H1 (cell line): ENCODE data around the gene BSND. TPM values are rescaled to one million over a fixed set of nuclear protein-coding genes. Genes with fewer than 3 reads are reported as not detected.

ENCODE experiments used
- CTCF ChIA-PET: fragments of 300-600 bp; sonication (Branson Sonifier 250); formaldehyde crosslinking; loops from one replicate; lab custom pipeline; 2021; ENCODE audit not compliant: partially characterized antibody; lab: Charles Lee
- POLR2A ChIA-PET: fragments of 300-600 bp; sonication (Branson Sonifier 250); formaldehyde crosslinking; loops from one replicate; lab custom pipeline; 2021; ENCODE audit warnings: inconsistent platforms; ENCODE audit not compliant: partially characterized antibody; lab: Charles Lee
- DNase-seq, 2 experiments: peaks; one replicate each; pipeline versions ENCODE4 v3.0.0 to v3.0.0-alpha.2; 2010 to 2022; ENCODE audit warnings: low spot score in 2 of 2, low read depth in 1 of 2, mixed read lengths in 1 of 2
- FAIRE-seq: peaks from 2 replicates; lab custom pipeline; 2011; peaks lifted over from hg19 to GRCh38; lab: Jason Lieb, UNC
- H2AFZ ChIP-seq: 2 replicates; pipeline ENCODE4 v1.8.1; 2012; ENCODE audit warnings: low read length, inconsistent platforms
- H2AK5ac ChIP-seq: 2 replicates; pipeline ENCODE4 v1.6.1; 2013; ENCODE audit warnings: low read depth, low read length
- H2BK120ac ChIP-seq: replicated peaks from 2 replicates; pipeline ENCODE3; 2013; ENCODE audit warnings: low read depth, low read length, inconsistent platforms
- H2BK12ac ChIP-seq: 2 replicates; pipeline ENCODE4 v1.6.1; 2013; ENCODE audit warnings: low read depth, low read length
- H2BK15ac ChIP-seq: 2 replicates; pipeline ENCODE4 v1.6.1; 2013; ENCODE audit warnings: low read length
- H2BK20ac ChIP-seq: 2 replicates; pipeline ENCODE4 v1.6.1; 2013; ENCODE audit warnings: low read length
- H2BK5ac ChIP-seq: 2 replicates; pipeline ENCODE4 v1.6.1; 2013; ENCODE audit warnings: low read depth, low read length
- H3K14ac ChIP-seq: 2 replicates; pipeline ENCODE4 v1.6.1; 2013; ENCODE audit warnings: inconsistent platforms; ENCODE audit not compliant: insufficient read length
- H3K18ac ChIP-seq: 2 replicates; pipeline ENCODE4 v1.6.1; 2013; ENCODE audit warnings: low read length; ENCODE audit errors: extremely low read depth
- H3K23ac ChIP-seq: 2 replicates; pipeline ENCODE4 v1.6.1; 2013; ENCODE audit warnings: inconsistent platforms; ENCODE audit not compliant: insufficient read length
- H3K23me2 ChIP-seq: 2 replicates; pipeline ENCODE4 v1.6.1; 2013; ENCODE audit warnings: low read depth, low read length
- H3K27ac ChIP-seq: 2 replicates; pipeline ENCODE4 v1.6.1; 2011; ENCODE audit warnings: low read depth, low read length, inconsistent platforms
- H3K27me3 ChIP-seq, 4 experiments: replicated peaks in 1 of 4; 1 replicate in 1 of 4; 2 replicates in 3 of 4; pipeline versions ENCODE4 v1.6.1 to v1.8.1; 2011 to 2013; ENCODE audit warnings: low read length in 3 of 4, mild to moderate bottlenecking in 3 of 4, inconsistent platforms in 2 of 4, mixed read lengths in 2 of 4, moderate library complexity in 1 of 4; ENCODE audit not compliant: control insufficient read depth in 3 of 4, insufficient read depth in 3 of 4; ENCODE audit errors: extremely low read depth in 1 of 4
- H3K36me3 ChIP-seq, 4 experiments: 2 replicates each; pipeline versions ENCODE4 v1.6.1 to v1.8.1; 2011 to 2013; ENCODE audit warnings: mild to moderate bottlenecking in 4 of 4, low read length in 3 of 4, moderate library complexity in 2 of 4, control low read depth in 1 of 4, inconsistent platforms in 1 of 4; ENCODE audit not compliant: insufficient read depth in 4 of 4, control insufficient read depth in 2 of 4
- H3K4ac ChIP-seq: replicated peaks from 2 replicates; pipeline ENCODE3; 2013; ENCODE audit warnings: low read length, low read depth, mixed read lengths, inconsistent platforms; ENCODE audit not compliant: insufficient read length
- H3K4me1 ChIP-seq, 4 experiments: replicated peaks in 1 of 4; 1 replicate in 1 of 4; 2 replicates in 3 of 4; pipeline versions ENCODE4 v1.6.1 to v1.8.1; 2011 to 2013; ENCODE audit warnings: low read length in 3 of 4, inconsistent platforms in 2 of 4, mixed read lengths in 1 of 4; ENCODE audit not compliant: insufficient read depth in 4 of 4, control insufficient read depth in 3 of 4
- H3K4me2 ChIP-seq, 2 experiments: 2 replicates each; pipeline versions ENCODE4 v1.6.1 to v1.8.1; 2011 to 2013; ENCODE audit warnings: low read depth in 2 of 2, low read length in 2 of 2, control low read depth in 1 of 2, inconsistent platforms in 1 of 2, mild to moderate bottlenecking in 1 of 2; ENCODE audit not compliant: insufficient read depth in 1 of 2
- H3K4me3 ChIP-seq, 4 experiments: fragments of 200-600, 300-600 bp in 1 of 4; sonication (generic), shearing (Covaris generic), sonication (Bioruptor Twin) in 1 of 4; 2 replicates each; pipeline versions ENCODE4 v1.5.1 to v1.8.1; 2011 to 2016; ENCODE audit warnings: low read length in 4 of 4, low read depth in 3 of 4, control low read depth in 2 of 4, inconsistent platforms in 2 of 4, mild to moderate bottlenecking in 2 of 4, mixed read lengths in 1 of 4, moderate library complexity in 1 of 4; ENCODE audit not compliant: insufficient read depth in 2 of 4; ENCODE audit errors: extremely low read depth in 1 of 4
- H3K56ac ChIP-seq: replicated peaks from 2 replicates; pipeline ENCODE3; 2013; ENCODE audit warnings: low read depth, mild to moderate bottlenecking, mixed read lengths, low read length, inconsistent platforms; ENCODE audit not compliant: insufficient read length
- H3K79me1 ChIP-seq: 2 replicates; pipeline ENCODE4 v1.6.1; 2013; ENCODE audit warnings: low read depth, low read length, control low read depth
- H3K79me2 ChIP-seq, 2 experiments: 2 replicates each; pipeline versions ENCODE4 v1.6.1 to v1.8.1; 2012 to 2013; ENCODE audit warnings: low read length in 2 of 2, mild to moderate bottlenecking in 2 of 2, inconsistent platforms in 1 of 2; ENCODE audit not compliant: insufficient read depth in 2 of 2, control insufficient read depth in 1 of 2
- H3K9ac ChIP-seq, 4 experiments: replicated peaks in 1 of 4; 1 replicate in 1 of 4; 2 replicates in 3 of 4; pipeline versions ENCODE4 v1.6.1 to v1.8.1; 2011 to 2013; ENCODE audit warnings: low read depth in 3 of 4, low read length in 3 of 4, control low read depth in 2 of 4, mild to moderate bottlenecking in 2 of 4, moderate library complexity in 2 of 4, inconsistent platforms in 1 of 4; ENCODE audit errors: extremely low read depth in 1 of 4
- H3K9me3 ChIP-seq, 2 experiments: 2 replicates each; pipeline versions ENCODE4 v1.6.1 to v1.8.1; 2012 to 2013; ENCODE audit warnings: mild to moderate bottlenecking in 2 of 2, moderate library complexity in 2 of 2, control low read depth in 1 of 2, inconsistent platforms in 1 of 2, low read depth in 1 of 2, low read length in 1 of 2, mixed read lengths in 1 of 2; ENCODE audit not compliant: insufficient read depth in 2 of 2
- H4K20me1 ChIP-seq, 2 experiments: replicated peaks in 1 of 2; 2 replicates each; pipeline versions ENCODE3 to v1.8.1; 2011 to 2013; ENCODE audit warnings: inconsistent platforms in 2 of 2, low read length in 2 of 2, mild to moderate bottlenecking in 1 of 2; ENCODE audit not compliant: insufficient read depth in 2 of 2, control insufficient read depth in 1 of 2
- H4K5ac ChIP-seq: 2 replicates; pipeline ENCODE4 v1.6.1; 2013; ENCODE audit warnings: low read length, low read depth, mixed read lengths, inconsistent platforms; ENCODE audit not compliant: insufficient read length
- H4K8ac ChIP-seq: 2 replicates; pipeline ENCODE4 v1.8.0; 2013; ENCODE audit warnings: mild to moderate bottlenecking, moderate library complexity, low read length, inconsistent platforms; ENCODE audit not compliant: insufficient read depth; ENCODE audit errors: extremely low read depth
- H4K91ac ChIP-seq: replicated peaks from 2 replicates; pipeline ENCODE3; 2013; ENCODE audit warnings: low read length, mixed read lengths, inconsistent platforms; ENCODE audit not compliant: insufficient read length
- ASH2L ChIP-seq: fragments of 200-600, 300-600 bp; sonication (generic); IDR thresholded peaks from one replicate; pipeline ENCODE4 v1.7.1; 2017; ENCODE audit warnings: low read length
- CEBPB ChIP-seq: IDR thresholded peaks from 2 replicates; pipeline ENCODE4 v1.6.1; 2012; ENCODE audit warnings: low read depth, low read length
- CREB1 ChIP-seq: IDR thresholded peaks from 2 replicates; pipeline ENCODE4 v1.6.1; 2012; ENCODE audit warnings: inconsistent platforms
- POLR2A ChIP-seq, 2 experiments: IDR thresholded peaks; 1 replicate in 1 of 2; 2 replicates in 1 of 2; pipeline ENCODE4 v1.6.1; 2011; ENCODE audit warnings: low read depth in 2 of 2, low read length in 2 of 2, mild to moderate bottlenecking in 2 of 2; ENCODE audit errors: control extremely low read depth in 1 of 2
- RAD21 ChIP-seq, 2 experiments: IDR thresholded peaks in 1 of 2; conservative IDR thresholded peaks in 1 of 2; 2 replicates each; pipeline ENCODE4 v1.6.1; 2011; ENCODE audit warnings: low read depth in 2 of 2, low read length in 2 of 2, improper control_type of control experiment in 1 of 2, inconsistent platforms in 1 of 2, mild to moderate bottlenecking in 1 of 2, moderate library complexity in 1 of 2
- RXRA ChIP-seq: IDR thresholded peaks from 2 replicates; pipeline ENCODE4 v1.6.1; 2011; ENCODE audit warnings: low read depth, mild to moderate bottlenecking, low read length, moderate library complexity; ENCODE audit not compliant: insufficient read depth
- TAF1 ChIP-seq: IDR thresholded peaks from 2 replicates; pipeline ENCODE4 v1.6.1; 2011; ENCODE audit warnings: mild to moderate bottlenecking, low read depth, low read length
- YY1 ChIP-seq: IDR thresholded peaks from 2 replicates; pipeline ENCODE4 v1.6.1; 2011; ENCODE audit warnings: low read depth, mild to moderate bottlenecking, low read length
- WGBS, 2 experiments: shearing (Covaris generic) in 1 of 2; methylation state at CpG; one replicate each; pipeline versions ENCODE4 v1.1.6 to v1.1.7; 2013 to 2015; ENCODE audit warnings: low lambda C conversion rate in 2 of 2, mixed read lengths in 2 of 2, inconsistent platforms in 1 of 2, low coverage in 1 of 2, missing lambda C conversion rate in 1 of 2; ENCODE audit not compliant: insufficient replicate concordance in 2 of 2, insufficient coverage in 1 of 2, insufficient read length in 1 of 2; ENCODE audit errors: extremely low coverage in 1 of 2, missing lambda C conversion rate in 1 of 2; 5-methylcytosine and 5-hydroxymethylcytosine counted together
- polyA plus RNA-seq, 7 experiments: library from polyadenylated mRNA; depleted of rRNA in 3 of 7; stranded (reverse) in 5 of 7; unstranded in 2 of 7; fragments of >200 nt in 5 of 7; fragments of 200-250 nt in 2 of 7; gene quantifications; 1 replicate in 5 of 7; 2 replicates in 1 of 7; 4 replicates in 1 of 7; pipeline versions ENCODE4 v1.2.1 to v1.2.3, GENCODE V29; 2011 to 2013; ENCODE audit warnings: missing spikeins in 2 of 7, mixed read lengths in 2 of 7
- total RNA-seq: library from RNA; stranded (reverse); fragmentation: NEBNext Ultra II Directional; extraction: Animal tissue kit (Norgen Biotek cat#: 25700); gene quantifications from 2 replicates; pipeline ENCODE4 v1.2.1, GENCODE V29; 2021
- TF ChIP-seq, protein P1 (sequence below): IDR thresholded peaks from 2 replicates; pipeline ENCODE4 v1.6.1; 2012; ENCODE audit warnings: inconsistent platforms
- TF ChIP-seq, protein P2 (sequence below): IDR thresholded peaks from 2 replicates; pipeline ENCODE4 v1.6.1; 2011; ENCODE audit warnings: low read depth, mild to moderate bottlenecking, low read length; ENCODE audit not compliant: insufficient read depth

Gene BSND
- total and polyA plus RNA-seq, 2 of the 8 experiments (the other 6 are each of a cell fraction or from before 2014, with no cell fraction given) = 0.43 to 0.68 TPM

DNA sequence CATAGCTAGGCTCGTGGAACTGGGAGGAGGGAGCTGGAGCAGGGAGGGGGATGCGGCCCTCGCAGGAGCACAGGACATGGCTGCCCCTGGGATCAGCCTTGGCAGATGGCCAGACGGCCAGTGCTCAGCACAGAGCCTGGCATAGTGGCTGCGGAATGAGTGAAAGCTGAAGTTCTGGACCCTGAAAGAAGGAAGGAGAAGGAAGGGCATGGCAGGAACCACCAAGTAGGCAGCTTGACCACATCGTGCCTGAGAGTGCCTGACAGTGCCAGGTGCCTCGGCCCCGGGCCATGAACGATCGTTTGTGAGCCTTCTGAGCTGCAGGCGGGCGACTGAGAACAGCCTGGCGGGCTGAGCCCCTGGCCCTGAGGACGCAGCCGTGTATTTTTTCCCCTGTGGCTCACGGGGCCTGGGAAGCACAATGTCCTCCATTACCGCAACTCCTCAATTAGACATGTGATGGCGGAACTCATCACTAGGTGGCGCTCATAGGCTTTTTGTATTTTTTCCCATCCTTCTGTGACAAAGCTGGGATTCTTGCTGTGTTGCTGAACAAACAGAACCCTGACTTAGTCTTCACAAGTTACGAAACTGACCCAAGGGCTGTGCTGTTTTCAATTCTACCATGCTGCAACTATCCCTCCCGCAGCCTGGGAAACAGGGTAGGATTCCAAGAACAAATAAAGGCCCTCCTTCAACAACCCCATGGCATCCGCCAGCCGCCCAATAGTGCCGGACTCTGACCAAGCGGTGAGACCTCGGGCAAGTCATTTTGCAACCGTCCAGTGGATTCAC, 48.2 kb upstream of the BSND start:
- peak overlapping the region; percentile 88; the same call in 1 of the 2 replicates for H2BK20ac ChIP-seq
- ChIA-PET CTCF (interaction anchor here (0.5 to 17.5 kb wide), 34 partner anchors 9 to 117 kb away, joined by 3 to 511 read pairs (median 5); partner anchors contain the start of genes BSND and TMEM61), POLR2A (interaction anchor here (0.9 to 1.9 kb wide), 4 partner anchors 11 to 71 kb away, joined by 3 to 13 read pairs (median 6); no protein-coding TSS in a partner anchor)
- no peaks in the 10 kb centered on the region for H3K27me3 ChIP-seq
- H3K36me3 ChIP-seq = no peaks in the 10 kb centered on the region
- H3K4me3 ChIP-seq = peak overlapping the region in 2 of 4 experiments; percentile 10 to 26; a peak in 3 of 8 replicates
- FAIRE-seq (peak; percentile 92), DNase-seq (peak; percentile 50 to 93)
- H2BK15ac ChIP-seq = peak overlapping the region; percentile 93
- no peaks in the 10 kb centered on the region for H3K79me1 ChIP-seq
- no peak overlapping the region for H2AK5ac ChIP-seq
- H3K4me2 ChIP-seq = peak overlapping the region; percentile 24 to 41
- no peaks in the 10 kb centered on the region for H4K20me1 ChIP-seq
- peak overlapping the region; percentile 81 for H2BK120ac ChIP-seq
- H4K8ac ChIP-seq = peak overlapping the region; percentile 98
- WGBS, 2 experiments = 44% methylated on average over 27 of the region's 27 CpGs; no CpG with 5 or more reads in 1 of the 2 experiments
- no peak overlapping the region for H3K56ac ChIP-seq
- peak overlapping the region in 1 of 4 experiments; percentile 12; a peak in 1 of 7 replicates for H3K9ac ChIP-seq
- peak overlapping the region; percentile 95 for H2AFZ ChIP-seq
- no peaks in the 10 kb centered on the region for H3K23me2 ChIP-seq
- peaks cover 4 to 7% (median 6%) of the 10 kb centered on the region in 4 experiments for H3K4me1 ChIP-seq
- no peak overlapping the region for H3K23ac ChIP-seq
- no peaks in the 10 kb centered on the region for H3K79me2 ChIP-seq
- peak overlapping the region; percentile 67 for H4K91ac ChIP-seq
- no peak overlapping the region for H3K27ac ChIP-seq
- no peak overlapping the region for H3K14ac ChIP-seq
- peak overlapping the region; percentile 57; the same call in 1 of the 2 replicates for H2BK5ac ChIP-seq
- H3K18ac ChIP-seq = peak overlapping the region; percentile 97
- peak overlapping the region; percentile 75; the same call in 1 of the 2 replicates for H2BK12ac ChIP-seq
- H3K4ac ChIP-seq = peak overlapping the region; percentile 30
- H3K9me3 ChIP-seq = peaks cover 2 to 4% of the 10 kb centered on the region in 2 experiments; a peak in 3 of 4 replicates
- peak overlapping the region; percentile 27 for H4K5ac ChIP-seq
- no peak for TF ChIP-seq RXRA
- TF ChIP-seq ASH2L = peak; percentile 32
- peak; percentile 60 for TF ChIP-seq CEBPB
- TF ChIP-seq POLR2A (IDR thresholded peaks at IDR 0.05; ENCODE audit: control extremely low read depth in 1 of 2, low read depth in 2 of 2, low read length in 2 of 2) = peak in 1 of 2 experiments; percentile 40; a peak in 1 of 3 replicates
- TF ChIP-seq RAD21 (IDR thresholded peaks at IDR 0.05 in 1 of 2, conservative IDR thresholded peaks at IDR 0.05 in 1 of 2; ENCODE audit: low read depth in 2 of 2, low read length in 2 of 2) = peak; percentile 86 to 87
- TF ChIP-seq, protein P1, sequence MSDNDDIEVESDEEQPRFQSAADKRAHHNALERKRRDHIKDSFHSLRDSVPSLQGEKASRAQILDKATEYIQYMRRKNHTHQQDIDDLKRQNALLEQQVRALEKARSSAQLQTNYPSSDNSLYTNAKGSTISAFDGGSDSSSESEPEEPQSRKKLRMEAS = peak; percentile 3; the same call in 1 of the 2 replicates
- TF ChIP-seq, protein P2, sequence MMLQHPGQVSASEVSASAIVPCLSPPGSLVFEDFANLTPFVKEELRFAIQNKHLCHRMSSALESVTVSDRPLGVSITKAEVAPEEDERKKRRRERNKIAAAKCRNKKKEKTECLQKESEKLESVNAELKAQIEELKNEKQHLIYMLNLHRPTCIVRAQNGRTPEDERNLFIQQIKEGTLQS = no peak
- TF ChIP-seq TAF1 = peak; percentile 73
- peak; percentile 85; the same call in 1 of the 2 replicates for TF ChIP-seq YY1
- TF ChIP-seq CREB1 = peak; percentile 39; the same call in 1 of the 2 replicates
